ENCODE results near the gene SMARCD2. TPM values are rescaled to one million over a fixed set of nuclear protein-coding genes. Genes with fewer than 3 reads are reported as not detected.

Gene SMARCD2
- total RNA-seq, 1 experiment from 2014 or later, result 35.7 TPM

Other genes with a start within 250 kb of the SMARCD2 start
- 18.2 and 20.1 TPM in 2 replicates for gene TACO1, start 241.8 kb downstream of the SMARCD2 start, total RNA-seq (2014; rRNA removed; shearing (Covaris generic))
- 24.2 and 25.9 TPM in 2 replicates for gene MAP3K3, start 220.3 kb downstream of the SMARCD2 start, total RNA-seq (2014; rRNA removed; shearing (Covaris generic))
- gene LIMD2, start 142.6 kb downstream of the SMARCD2 start, total RNA-seq (2014; rRNA removed; shearing (Covaris generic)), result 23.1 and 23.2 TPM in 2 replicates
- gene STRADA, start 100.9 kb downstream of the SMARCD2 start, total RNA-seq (2014; rRNA removed; shearing (Covaris generic)), result 16.8 and 23.2 TPM in 2 replicates
- 49.8 and 54.9 TPM in 2 replicates for gene CCDC47, start 69.1 kb downstream of the SMARCD2 start, total RNA-seq (2014; rRNA removed; shearing (Covaris generic))
- 64.5 and 78.7 TPM in 2 replicates for gene DDX42, start 68.5 kb downstream of the SMARCD2 start, total RNA-seq (2014; rRNA removed; shearing (Covaris generic))
- gene PSMC5, start 15.3 kb downstream of the SMARCD2 start, total RNA-seq (2014; rRNA removed; shearing (Covaris generic)), result 52.7 and 64.8 TPM in 2 replicates
- gene FTSJ3, start 15.0 kb downstream of the SMARCD2 start, total RNA-seq (2014; rRNA removed; shearing (Covaris generic)), result 34.9 and 35.1 TPM in 2 replicates
- gene CSH2, start 31.0 kb upstream of the SMARCD2 start, total RNA-seq (2014; rRNA removed; shearing (Covaris generic)), result not detected in 2 replicates
- not detected in 2 replicates for gene GH2, start 39.3 kb upstream of the SMARCD2 start, total RNA-seq (2014; rRNA removed; shearing (Covaris generic))
- not detected in 2 replicates for gene CSH1, start 53.9 kb upstream of the SMARCD2 start, total RNA-seq (2014; rRNA removed; shearing (Covaris generic))
- gene CSHL1, start 68.6 kb upstream of the SMARCD2 start, total RNA-seq (2014; rRNA removed; shearing (Covaris generic)), result not detected in 2 replicates
- gene GH1, start 76.2 kb upstream of the SMARCD2 start, total RNA-seq (2014; rRNA removed; shearing (Covaris generic)), result not detected in 2 replicates
- 0.48 and 1.2 TPM in 2 replicates for gene CD79B, start 89.6 kb upstream of the SMARCD2 start, total RNA-seq (2014; rRNA removed; shearing (Covaris generic))
- gene SCN4A, start 130.2 kb upstream of the SMARCD2 start, total RNA-seq (2014; rRNA removed; shearing (Covaris generic)), result 12.4 and 14.3 TPM in 2 replicates
- 0.12 TPM in 1 of 2 replicates, not detected in the other for gene PRR29, start 155.7 kb upstream of the SMARCD2 start, total RNA-seq (2014; rRNA removed; shearing (Covaris generic))
- gene ICAM2, start 177.9 kb upstream of the SMARCD2 start, total RNA-seq (2014; rRNA removed; shearing (Covaris generic)), result 0.33 and 0.43 TPM in 2 replicates

All from SJCRH30 (cell line).